HG03060 (cell line): ENCODE measurements around the gene PIGP.
A peak's percentile ranks its signal among the peaks of the same experiment; 100 is the strongest.
"Not testable (repeated sequence)": the region's sequence is repeated elsewhere in the genome, so short reads cannot be mapped to it uniquely, and the experiment has no call there.

Experiments
- ATAC-seq: cut with Tn5 transposase; IDR thresholded peaks from one replicate; pipeline ENCODE4 v1.9.1; 2021; ENCODE audit warnings: low read depth, moderate number of reproducible peaks; ENCODE audit not compliant: unreplicated experiment

PIGP gene

GRCh38 chr21:37072988-37073416 is at the start of gene PIGP, which contains the start of gene TTC3:
Gene PIGP (minus strand): TSS chr21:37073071. CDS start chr21:37072515, 556 bp downstream.
Gene TTC3 (plus strand): TSS chr21:37073254. CDS start chr21:37087258, 14,004 bp downstream.
- peak; percentile 27 for ATAC-seq

GRCh38 chr21:37119421-37120218 is 46.7 kb upstream of the PIGP start:
- no peak for ATAC-seq

- no peak for ATAC-seq
These were observed 45.4 kb upstream of the PIGP start for GRCh38 chr21:37118187-37118826.

- no peak for ATAC-seq
These were observed 44.3 kb upstream of the PIGP start for GRCh38 chr21:37117204-37117603.

- ATAC-seq: not testable (repeated sequence)
These were observed 43.6 kb upstream of the PIGP start for GRCh38 chr21:37116459-37116858.

- not testable (repeated sequence) for ATAC-seq
These were observed 41.4 kb upstream of the PIGP start for GRCh38 chr21:37114301-37114700.

GRCh38 chr21:37111029-37111428 is 38.2 kb upstream of the PIGP start:
- ATAC-seq: not testable (repeated sequence)

GRCh38 chr21:37106998-37107397 is 34.1 kb upstream of the PIGP start:
- ATAC-seq: no peak

DNA sequence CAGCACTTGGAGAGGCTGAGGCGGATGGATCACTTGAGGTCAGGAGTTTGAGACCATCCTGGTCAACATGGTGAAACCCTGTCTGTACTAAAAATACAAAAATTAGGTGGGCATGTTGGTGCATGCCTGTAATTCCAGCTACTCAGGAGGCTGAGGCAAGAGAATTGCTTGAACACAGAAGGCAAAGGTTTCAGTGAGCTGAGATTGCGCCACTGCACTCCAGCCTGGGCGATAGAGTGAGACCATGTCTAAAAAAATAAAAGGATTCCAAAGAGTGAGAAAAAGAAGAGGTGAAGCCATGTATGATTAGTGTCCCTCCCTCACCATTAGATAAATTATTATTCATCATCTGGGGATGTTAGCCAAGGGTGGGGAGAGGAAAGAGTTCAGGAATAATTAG is 29.9 kb upstream of the PIGP start:
- not testable (repeated sequence) for ATAC-seq

DNA sequence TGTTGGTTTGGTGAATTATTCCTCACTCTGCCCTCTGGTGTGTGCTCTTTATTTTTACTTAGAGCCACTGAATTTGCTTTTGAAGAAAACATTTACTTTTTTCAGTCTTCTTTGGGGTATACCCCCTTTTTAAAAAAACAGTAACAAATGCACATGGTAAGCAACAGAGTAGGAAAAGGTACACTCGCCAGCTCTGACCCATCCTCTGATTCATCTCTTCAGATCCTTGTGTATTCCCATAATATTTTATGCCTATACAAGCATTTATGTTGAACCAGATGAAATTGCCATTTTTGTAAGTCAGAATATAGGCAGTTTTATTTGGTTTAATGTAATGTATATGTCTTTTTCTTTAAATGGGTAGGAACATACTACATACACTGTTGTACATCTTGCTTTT is 28.5 kb upstream of the PIGP start:
- no peak for ATAC-seq

- no peak for ATAC-seq
These were observed 27.4 kb upstream of the PIGP start for GRCh38 chr21:37100316-37100715.

- no peak for ATAC-seq
These were observed 25.9 kb upstream of the PIGP start for GRCh38 chr21:37098751-37099150.

GRCh38 chr21:37095821-37096220 is 22.9 kb upstream of the PIGP start:
- ATAC-seq: no peak

GRCh38 chr21:37093977-37094376 is 21.1 kb upstream of the PIGP start:
- ATAC-seq: no peak

GRCh38 chr21:37088186-37088735 is 15.4 kb upstream of the PIGP start:
- ATAC-seq: no peak

GRCh38 chr21:37087188-37087587 is 14.3 kb upstream of the PIGP start:
- ATAC-seq: no peak

- ATAC-seq: no peak
These were observed 12.9 kb upstream of the PIGP start for GRCh38 chr21:37085726-37086125.

DNA sequence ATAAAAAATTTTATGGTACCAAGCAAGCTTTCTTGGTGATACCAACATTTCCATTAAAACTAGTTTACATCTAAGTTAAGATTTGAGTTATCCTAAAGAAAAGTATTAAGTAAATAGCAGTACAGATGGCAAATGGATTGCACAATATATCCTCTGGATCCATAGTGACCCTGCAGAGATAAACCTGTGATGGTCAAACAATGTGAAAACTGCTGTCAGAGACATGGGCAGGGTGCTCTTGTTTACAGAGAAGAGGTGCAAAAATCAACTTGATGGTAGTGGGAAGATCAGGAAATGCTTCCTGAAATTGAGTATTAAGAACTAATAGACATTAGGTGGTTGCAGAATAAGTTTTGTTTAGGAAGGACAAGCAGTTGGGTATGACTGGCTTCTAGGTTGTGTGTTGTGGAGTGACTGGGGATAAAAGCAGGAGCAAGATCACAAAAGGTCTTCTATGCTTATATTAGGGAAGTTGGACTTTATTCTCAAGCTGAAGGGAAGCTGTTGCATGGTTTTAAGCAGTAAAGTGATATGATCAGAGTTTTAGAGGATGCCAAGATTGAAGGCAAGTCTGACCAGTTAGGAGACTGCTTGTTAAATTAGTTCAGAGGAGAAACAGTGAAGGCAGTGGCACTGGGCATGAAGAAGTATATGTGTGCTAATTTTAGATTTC is 10.1 kb upstream of the PIGP start:
- no peak for ATAC-seq

DNA sequence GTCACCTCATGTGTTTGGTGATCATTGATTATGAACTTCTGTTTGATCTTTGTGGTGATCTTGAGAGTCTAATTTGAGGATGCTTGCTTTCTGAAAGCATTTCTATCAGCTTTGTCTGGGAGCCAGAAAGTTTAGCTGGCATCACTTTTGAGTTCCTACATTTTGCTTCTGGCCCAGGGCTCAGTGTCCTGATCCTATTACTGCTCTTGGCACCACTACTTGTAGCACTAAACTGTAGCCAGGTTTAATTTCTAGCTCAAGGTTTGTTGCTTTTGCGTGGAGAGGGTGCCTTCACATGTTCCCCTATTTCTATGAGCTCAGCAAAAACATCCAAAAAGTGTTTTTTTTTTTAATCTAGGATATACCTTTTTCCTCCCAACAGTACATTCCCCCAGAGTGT is 9.5 kb upstream of the PIGP start:
- no peak for ATAC-seq

- no peak for ATAC-seq
These were observed 6.4 kb upstream of the PIGP start for GRCh38 chr21:37079211-37079824.

DNA sequence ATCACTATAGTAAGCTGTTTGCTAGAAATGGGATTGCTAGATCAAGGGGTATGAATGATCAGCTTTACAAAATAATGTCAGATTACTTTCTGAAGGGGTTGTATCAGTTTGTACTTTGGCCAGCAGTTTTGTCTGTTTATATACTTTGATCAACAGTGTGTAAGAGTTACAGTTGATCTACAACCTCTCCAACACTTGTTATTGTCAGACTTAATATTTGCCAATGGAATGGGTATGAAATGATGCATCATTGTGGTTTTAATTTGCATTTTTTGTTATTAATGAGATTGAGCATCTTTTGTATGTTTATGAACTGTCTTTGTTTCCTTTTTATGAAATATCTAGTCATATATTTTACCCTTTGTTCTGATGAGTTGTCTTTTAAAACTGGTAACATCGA is 4.5 kb upstream of the PIGP start:
- ATAC-seq: no peak
